Measurements from ENCODE around the gene TOR3A. TPM values are rescaled to one million over a fixed set of nuclear protein-coding genes. Genes with fewer than 3 reads are reported as not detected.

TOR3A gene
- polyA plus RNA-seq, 2 of the 4 experiments (the other 2 are of a cell fraction) = 30.7 to 44.5 TPM

- Histone ChIP-seq H3K9me3 (no peaks in the 10 kb centered on the region), H3K4me1 (peaks cover 78% of the 10 kb centered on the region), H3K27ac (no peak overlapping the region), H3K4me3 (no peak overlapping the region), H3K4me2 (0 out of 3 replicates have a peak overlapping the region, but pooled peaks have one; percentile 0)
- DNase-seq (ENCODE audit: low read depth in 1 of 2, low spot score in 1 of 2) = no peak
- ATAC-seq = no peak
- ChIA-PET CTCF (no interaction called here), POLR2A (no interaction called here)
- FAIRE-seq = no peak
- TF ChIP-seq ZC3H11A (IDR thresholded peaks at IDR 0.05) = no peak
- TF ChIP-seq USF2 (IDR thresholded peaks at IDR 0.05) = no peak
- TF ChIP-seq SMC3 (IDR thresholded peaks at IDR 0.05) = no peak
- TF ChIP-seq JUN (IDR thresholded peaks at IDR 0.05) = no peak
- no peak for TF ChIP-seq PHF8 (IDR thresholded peaks at IDR 0.05; ENCODE audit: borderline replicate concordance, low read depth)
- no peak for TF ChIP-seq EP300 (IDR thresholded peaks at IDR 0.05)
- TF ChIP-seq CBX8 (IDR thresholded peaks at IDR 0.05) = no peak
- no peak for TF ChIP-seq ELK1 (IDR thresholded peaks at IDR 0.05; ENCODE audit: low read depth, low read length)
- TF ChIP-seq POLR2AphosphoS2 (conservative IDR thresholded peaks at IDR 0.05; ENCODE audit: low read length) = no peak
- TF ChIP-seq REST (IDR thresholded peaks at IDR 0.05) = no peak
- TF ChIP-seq HES2 (IDR thresholded peaks at IDR 0.05) = no peak
- no peak for TF ChIP-seq HOXB5 (CRISPR knock-in tag; IDR thresholded peaks at IDR 0.05)
- TF ChIP-seq HEYL (CRISPR knock-in tag; IDR thresholded peaks at IDR 0.05) = no peak
- no peak for TF ChIP-seq HDAC2 (IDR thresholded peaks at IDR 0.05)
- no peak for TF ChIP-seq RARB (CRISPR knock-in tag; IDR thresholded peaks at IDR 0.05)
- WGBS (ENCODE audit: missing lambda C conversion rate) = 87% methylated on average over 1 of the region's 1 CpG
Observed at GRCh38 chr1:179034720-179035119, 47.1 kb upstream of the TOR3A start.

- H3K27ac ChIP-seq = peak overlapping the region in 1 of 2 experiments; percentile 43; a peak in 1 of 6 replicates
- no peak overlapping the region for H3K4me3 ChIP-seq
- ChIA-PET POLR2A (no interaction called here), CTCF (interaction anchor here (0.7 kb wide), 1 partner anchor 371 kb away, joined by 3 read pairs; no protein-coding TSS in a partner anchor)
- peaks cover 56% of the 10 kb centered on the region for H3K4me1 ChIP-seq
- WGBS (ENCODE audit: missing lambda C conversion rate) = 50% methylated on average over 2 of the region's 2 CpGs
- H3K9me3 ChIP-seq = no peaks in the 10 kb centered on the region
- FAIRE-seq (no peak), ATAC-seq (peak in 1 of 2 experiments; percentile 34; a peak in 2 of 6 replicates), DNase-seq (ENCODE audit: low read depth in 1 of 2, low spot score in 1 of 2) (no peak)
- TF ChIP-seq BCL3 (IDR thresholded peaks at IDR 0.05) (no peak), HEYL (CRISPR knock-in tag; IDR thresholded peaks at IDR 0.05) (no peak), JUNB (IDR thresholded peaks at IDR 0.05) (no peak)
- H3K4me2 ChIP-seq = peak overlapping the region; percentile 12; the same call in 2 of the 3 replicates
Observed at GRCh38 chr1:179036844-179037465, 44.9 kb upstream of the TOR3A start.

Measured in A549 (cell line).